ENCODE results near the gene ADGRG1. TPM values are rescaled to one million over a fixed set of nuclear protein-coding genes. Genes with fewer than 3 reads are reported as not detected.

The ADGRG1 gene
- total RNA-seq, 4 donors from 2014 or later, result 129 to 159 (median 136) TPM

DNA sequence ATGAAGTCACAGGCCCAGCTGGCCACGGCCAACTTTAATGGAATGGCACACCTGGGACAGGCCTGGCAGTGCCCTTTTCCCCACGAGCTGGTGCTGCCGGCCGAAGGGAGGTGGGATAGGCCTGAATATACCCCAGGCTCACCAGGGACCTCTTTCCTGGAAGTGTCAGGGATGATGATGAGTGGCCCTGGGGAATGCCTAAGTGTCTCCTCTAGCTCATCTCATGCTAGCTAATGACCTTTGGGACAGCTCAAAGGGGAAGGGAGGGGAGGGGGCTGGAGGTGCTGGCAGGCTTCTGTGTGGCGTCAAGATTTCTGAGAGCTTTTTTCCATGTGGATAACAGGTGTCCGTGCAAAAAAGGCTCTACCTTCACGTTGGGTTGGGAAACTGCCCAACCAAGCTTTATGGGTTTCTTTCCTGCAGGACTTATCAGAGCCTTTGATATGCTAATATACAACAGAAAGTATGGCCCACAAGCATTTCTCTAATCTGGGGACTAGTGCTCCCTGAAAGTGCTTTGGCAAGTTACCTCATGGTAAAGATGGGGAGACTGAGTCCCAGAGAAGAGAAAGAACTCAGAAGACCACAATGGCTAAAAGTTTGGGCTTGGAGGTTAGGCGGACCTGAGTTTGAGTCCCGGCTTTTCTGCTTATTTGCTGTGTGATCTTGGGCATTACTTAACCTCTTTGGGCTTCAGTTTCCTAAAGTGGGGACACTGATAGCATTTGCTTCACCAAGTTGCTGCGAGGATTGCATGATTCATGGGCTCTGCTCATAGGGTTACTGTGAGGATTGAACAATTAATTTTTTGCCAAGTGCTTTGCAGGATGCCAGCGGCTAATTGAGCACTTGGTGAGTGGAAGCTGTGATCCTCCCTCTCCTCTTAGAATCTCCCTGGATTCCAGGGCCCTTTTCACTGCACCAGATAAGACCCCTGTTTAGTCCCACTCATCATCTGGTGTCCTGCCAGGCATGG lies 14.0 kb downstream of the ADGRG1 start:
- no peak overlapping the region for H3K4me3 ChIP-seq (ENCODE audit: low read depth, poor library complexity, severe bottlenecking)
- TF ChIP-seq POLR2A (IDR thresholded peaks at IDR 0.05), result no peak
- TF ChIP-seq, protein P1, sequence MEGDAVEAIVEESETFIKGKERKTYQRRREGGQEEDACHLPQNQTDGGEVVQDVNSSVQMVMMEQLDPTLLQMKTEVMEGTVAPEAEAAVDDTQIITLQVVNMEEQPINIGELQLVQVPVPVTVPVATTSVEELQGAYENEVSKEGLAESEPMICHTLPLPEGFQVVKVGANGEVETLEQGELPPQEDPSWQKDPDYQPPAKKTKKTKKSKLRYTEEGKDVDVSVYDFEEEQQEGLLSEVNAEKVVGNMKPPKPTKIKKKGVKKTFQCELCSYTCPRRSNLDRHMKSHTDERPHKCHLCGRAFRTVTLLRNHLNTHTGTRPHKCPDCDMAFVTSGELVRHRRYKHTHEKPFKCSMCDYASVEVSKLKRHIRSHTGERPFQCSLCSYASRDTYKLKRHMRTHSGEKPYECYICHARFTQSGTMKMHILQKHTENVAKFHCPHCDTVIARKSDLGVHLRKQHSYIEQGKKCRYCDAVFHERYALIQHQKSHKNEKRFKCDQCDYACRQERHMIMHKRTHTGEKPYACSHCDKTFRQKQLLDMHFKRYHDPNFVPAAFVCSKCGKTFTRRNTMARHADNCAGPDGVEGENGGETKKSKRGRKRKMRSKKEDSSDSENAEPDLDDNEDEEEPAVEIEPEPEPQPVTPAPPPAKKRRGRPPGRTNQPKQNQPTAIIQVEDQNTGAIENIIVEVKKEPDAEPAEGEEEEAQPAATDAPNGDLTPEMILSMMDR (IDR thresholded peaks at IDR 0.05), result no peak
- no peak for DNase-seq (ENCODE audit: low spot score in 2 of 2)
- WGBS, 2 donors, result 50 to 62% methylated on average over 11 of the region's 11 CpGs
- intact Hi-C loops (cut with DNase I; ENCODE audit: low total_unique reads), result no loop called here

DNA sequence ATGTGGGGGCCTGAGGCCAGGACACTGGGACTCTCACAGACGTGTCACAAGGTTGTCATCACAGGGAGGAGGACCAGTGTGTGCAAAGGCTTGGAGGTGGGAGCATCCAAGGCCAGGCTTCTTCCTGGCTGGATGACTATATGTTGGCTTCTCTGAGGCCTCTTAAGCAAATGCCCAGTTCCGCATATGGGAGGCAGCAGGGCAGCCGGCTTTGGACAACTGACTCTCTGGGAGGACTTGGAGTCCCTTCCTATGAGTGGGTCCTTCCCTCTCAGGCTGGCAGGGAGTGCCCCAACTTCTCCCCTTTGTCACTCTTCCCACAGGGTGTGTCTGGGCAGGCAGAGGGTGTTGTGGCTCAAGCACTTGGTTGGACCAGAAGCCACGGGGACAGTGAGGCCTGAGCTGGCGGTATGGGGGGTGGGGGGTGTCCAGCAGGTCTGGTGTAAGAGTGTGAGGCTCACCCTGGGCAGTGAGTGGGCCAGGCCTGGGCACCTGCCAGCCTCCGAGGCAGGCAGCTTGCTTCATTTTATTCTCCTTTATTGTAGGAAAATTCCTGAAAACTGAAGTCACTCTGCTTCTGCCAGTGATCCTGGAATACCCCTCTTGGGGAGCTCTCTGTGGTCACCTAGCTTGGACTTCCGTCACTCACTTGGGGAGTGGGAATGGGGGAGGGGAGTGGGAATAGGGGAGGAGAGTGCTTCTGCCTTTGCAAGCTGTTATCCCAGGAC lies 14.9 kb downstream of the ADGRG1 start:
- no peak for DNase-seq (ENCODE audit: low spot score in 2 of 2)
- TF ChIP-seq, protein P1 (IDR thresholded peaks at IDR 0.05), result no peak
- TF ChIP-seq POLR2A (IDR thresholded peaks at IDR 0.05), result no peak
- WGBS, 2 donors, result 25 to 31% methylated on average over 7 of the region's 7 CpGs
- no peak overlapping the region for H3K4me3 ChIP-seq (ENCODE audit: low read depth, poor library complexity, severe bottlenecking)
- intact Hi-C loops (cut with DNase I; ENCODE audit: low total_unique reads), result no loop called here

DNA sequence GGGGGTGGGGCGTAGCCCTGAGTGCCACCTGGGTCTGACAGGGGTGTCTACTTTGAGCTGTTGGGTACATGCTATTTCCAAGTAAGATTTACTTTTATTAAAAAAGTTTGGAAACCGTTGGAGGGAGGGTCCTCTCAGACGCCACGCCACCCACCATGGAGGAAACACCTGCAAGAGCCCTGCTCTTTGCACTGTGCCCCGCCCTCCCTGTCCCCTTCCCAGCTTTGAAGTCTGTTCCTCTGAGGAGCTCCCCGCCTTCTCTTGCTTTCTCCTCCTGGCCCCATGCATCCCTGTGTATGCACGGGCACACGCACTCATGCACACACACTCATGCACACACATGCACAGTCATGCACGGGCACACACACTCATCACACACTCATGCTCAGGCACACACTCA lies 15.5 kb downstream of the ADGRG1 start:
- no peak overlapping the region for H3K4me3 ChIP-seq (ENCODE audit: low read depth, poor library complexity, severe bottlenecking)
- TF ChIP-seq, protein P1 (IDR thresholded peaks at IDR 0.05), result no peak
- no peak for TF ChIP-seq POLR2A (IDR thresholded peaks at IDR 0.05)
- WGBS, 2 donors, result 49 to 51% methylated on average over 9 of the region's 9 CpGs
- intact Hi-C loops (cut with DNase I; ENCODE audit: low total_unique reads), result no loop called here
- no peak for DNase-seq (ENCODE audit: low spot score in 2 of 2)

DNA sequence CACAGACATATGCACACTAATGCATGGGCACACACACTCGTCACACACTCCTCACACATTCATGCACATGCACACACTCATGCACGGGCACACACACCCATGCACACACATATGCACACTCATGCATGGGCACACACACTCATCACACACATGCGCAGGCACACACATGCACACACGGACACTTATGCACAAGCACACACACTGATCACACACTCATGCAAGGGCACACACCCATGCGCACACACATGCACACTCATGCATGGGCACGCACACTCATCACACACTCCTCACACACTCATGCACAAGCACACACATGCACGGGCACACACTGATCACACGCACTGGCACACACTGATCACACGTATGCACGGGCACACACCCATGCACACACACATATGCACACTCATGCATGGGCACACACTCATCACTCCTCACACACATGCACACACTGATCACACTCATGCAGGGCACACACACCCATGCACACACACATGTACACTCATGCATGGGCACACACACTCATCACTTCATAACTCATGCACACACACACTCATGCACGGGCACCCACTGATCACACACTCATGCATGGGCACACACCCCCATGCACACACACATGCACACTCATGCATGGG lies 16.1 kb downstream of the ADGRG1 start:
- WGBS, 2 donors, result 84 to 87% methylated on average over 11 of the region's 11 CpGs
- H3K4me3 ChIP-seq (ENCODE audit: low read depth, poor library complexity, severe bottlenecking), result no peak overlapping the region
- intact Hi-C loops (cut with DNase I; ENCODE audit: low total_unique reads), result loop anchor here (5.0 kb wide), 1 partner anchor 52 kb away; no protein-coding TSS in a partner anchor
- no peak for DNase-seq (ENCODE audit: low spot score in 2 of 2)
- TF ChIP-seq, protein P1 (IDR thresholded peaks at IDR 0.05), result peak in 1 of 3 donors; percentile 8
- TF ChIP-seq POLR2A (IDR thresholded peaks at IDR 0.05), result no peak

DNA sequence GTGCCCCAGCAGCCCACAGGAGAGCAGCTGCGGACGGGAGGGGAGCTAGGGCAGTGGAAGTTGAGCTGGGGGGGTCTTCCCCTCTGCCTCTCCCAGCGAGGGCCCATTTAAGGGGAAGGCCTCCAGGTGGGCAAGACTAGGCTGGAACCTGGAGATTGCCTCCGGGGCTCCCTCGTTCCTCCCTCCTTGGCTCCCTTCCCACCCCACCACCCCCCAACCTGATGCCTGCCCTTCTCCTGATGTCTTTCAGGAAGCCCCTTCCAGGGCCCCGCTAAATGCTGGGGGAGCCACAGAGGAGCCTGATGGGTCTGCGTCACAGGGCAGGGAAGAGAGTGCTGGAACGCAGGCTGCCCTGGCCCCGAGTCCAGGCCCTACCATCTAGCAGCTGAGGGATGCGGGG lies 16.7 kb downstream of the ADGRG1 start:
- WGBS, 2 donors, result 28 to 31% methylated on average over 8 to 9 of the region's 10 CpGs
- no peak for TF ChIP-seq POLR2A (IDR thresholded peaks at IDR 0.05)
- TF ChIP-seq, protein P1 (IDR thresholded peaks at IDR 0.05), result no peak
- no peak overlapping the region for H3K4me3 ChIP-seq (ENCODE audit: low read depth, poor library complexity, severe bottlenecking)
- intact Hi-C loops (cut with DNase I; ENCODE audit: low total_unique reads), result loop anchor here (5.0 kb wide), 1 partner anchor 53 kb away; no protein-coding TSS in a partner anchor
- DNase-seq (ENCODE audit: low spot score in 2 of 2), result no peak
